ENCODE results near the gene XPC.
A peak's percentile ranks its signal among the peaks of the same experiment; 100 is the strongest.

XPC gene

DNA sequence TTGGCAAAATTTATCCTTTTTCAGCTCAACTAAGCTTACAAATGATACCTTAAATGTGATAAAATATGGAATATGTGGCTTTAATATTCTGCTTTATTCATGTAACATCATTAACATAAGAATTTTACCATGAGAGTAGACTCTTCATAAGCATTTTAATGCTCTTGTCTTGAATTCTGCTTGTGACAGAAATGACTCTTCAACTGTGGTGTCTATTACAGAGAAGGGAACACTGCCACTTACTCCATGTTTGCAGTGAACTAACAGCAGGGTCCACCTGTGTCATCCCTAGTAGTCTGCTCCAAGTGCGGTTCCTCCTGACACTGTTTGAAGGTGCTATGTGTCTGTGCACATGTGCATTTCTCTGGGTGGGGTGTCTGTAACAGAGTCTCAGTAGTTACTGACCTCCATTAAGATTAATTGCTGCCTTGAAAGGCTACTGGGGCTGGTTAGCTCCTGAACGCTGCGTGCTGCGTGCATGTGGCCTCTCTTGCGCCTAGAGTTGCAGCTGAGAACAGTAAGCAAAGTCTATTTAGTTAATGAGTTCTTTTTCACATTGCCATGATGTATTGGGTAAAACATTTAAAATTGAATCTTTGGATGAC lies 8.6 kb upstream of the XPC start:
- TF ChIP-seq, protein P1, sequence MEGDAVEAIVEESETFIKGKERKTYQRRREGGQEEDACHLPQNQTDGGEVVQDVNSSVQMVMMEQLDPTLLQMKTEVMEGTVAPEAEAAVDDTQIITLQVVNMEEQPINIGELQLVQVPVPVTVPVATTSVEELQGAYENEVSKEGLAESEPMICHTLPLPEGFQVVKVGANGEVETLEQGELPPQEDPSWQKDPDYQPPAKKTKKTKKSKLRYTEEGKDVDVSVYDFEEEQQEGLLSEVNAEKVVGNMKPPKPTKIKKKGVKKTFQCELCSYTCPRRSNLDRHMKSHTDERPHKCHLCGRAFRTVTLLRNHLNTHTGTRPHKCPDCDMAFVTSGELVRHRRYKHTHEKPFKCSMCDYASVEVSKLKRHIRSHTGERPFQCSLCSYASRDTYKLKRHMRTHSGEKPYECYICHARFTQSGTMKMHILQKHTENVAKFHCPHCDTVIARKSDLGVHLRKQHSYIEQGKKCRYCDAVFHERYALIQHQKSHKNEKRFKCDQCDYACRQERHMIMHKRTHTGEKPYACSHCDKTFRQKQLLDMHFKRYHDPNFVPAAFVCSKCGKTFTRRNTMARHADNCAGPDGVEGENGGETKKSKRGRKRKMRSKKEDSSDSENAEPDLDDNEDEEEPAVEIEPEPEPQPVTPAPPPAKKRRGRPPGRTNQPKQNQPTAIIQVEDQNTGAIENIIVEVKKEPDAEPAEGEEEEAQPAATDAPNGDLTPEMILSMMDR (conservative IDR thresholded peaks at IDR 0.05; ENCODE audit: control insufficient read depth, insufficient read depth, low read depth, low read length), result no peak
- H3K4me3 ChIP-seq (ENCODE audit: control insufficient read depth, low read depth, low read length), result no peak overlapping the region
- no peak for DNase-seq (ENCODE audit: low read depth)

- DNase-seq (ENCODE audit: low read depth), result no peak
- no peak overlapping the region for H3K4me3 ChIP-seq (ENCODE audit: control insufficient read depth, low read depth, low read length)
- TF ChIP-seq, protein P1 (conservative IDR thresholded peaks at IDR 0.05; ENCODE audit: control insufficient read depth, insufficient read depth, low read depth, low read length), result no peak
Observed at GRCh38 chr3:14183015-14183577, 4.7 kb upstream of the XPC start.

DNA sequence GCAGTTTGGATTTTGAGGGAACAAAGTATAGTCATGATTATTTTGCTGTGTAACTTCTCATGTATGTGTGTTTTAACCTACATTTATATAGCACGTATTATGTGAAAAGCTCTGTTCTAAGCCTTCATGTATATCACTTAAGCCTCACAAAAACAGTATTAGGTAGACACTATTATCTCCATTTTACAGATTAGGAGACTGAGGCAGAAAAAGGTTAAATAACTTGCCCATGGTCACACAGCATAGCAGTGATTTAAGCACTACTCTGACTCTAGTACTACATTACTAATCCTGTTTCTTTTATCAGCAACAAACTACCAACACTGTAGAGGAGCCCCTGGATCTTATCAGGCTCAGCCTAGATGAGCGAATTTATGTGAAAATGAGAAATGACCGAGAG lies 2.9 kb upstream of the XPC start:
- H3K4me3 ChIP-seq (ENCODE audit: control insufficient read depth, low read depth, low read length), result no peak overlapping the region
- no peak for DNase-seq (ENCODE audit: low read depth)
- TF ChIP-seq, protein P1 (conservative IDR thresholded peaks at IDR 0.05; ENCODE audit: control insufficient read depth, insufficient read depth, low read depth, low read length), result no peak

GRCh38 chr3:14179795-14180194 lies 1.4 kb upstream of the XPC start:
- no peak overlapping the region for H3K4me3 ChIP-seq (ENCODE audit: control insufficient read depth, low read depth, low read length)
- TF ChIP-seq, protein P1 (conservative IDR thresholded peaks at IDR 0.05; ENCODE audit: control insufficient read depth, insufficient read depth, low read depth, low read length), result no peak
- DNase-seq (ENCODE audit: low read depth), result no peak

DNA sequence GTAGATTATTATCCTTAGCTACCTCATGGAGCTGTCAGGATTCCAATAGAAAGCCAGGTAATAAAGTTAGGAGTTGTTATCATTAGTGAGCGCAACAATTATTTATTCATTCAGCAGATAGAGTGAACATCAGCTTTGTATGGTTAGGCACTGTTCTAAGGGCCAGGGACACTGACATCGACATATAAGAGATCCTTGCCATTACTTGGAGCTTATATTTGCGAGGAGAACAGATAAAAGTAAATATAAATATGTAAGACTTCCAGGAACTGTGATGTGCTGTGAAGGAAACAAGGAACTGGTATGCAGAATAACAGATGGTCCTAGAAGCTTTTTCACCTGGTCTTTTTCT lies 689 bp upstream of the XPC start:
- TF ChIP-seq, protein P1 (conservative IDR thresholded peaks at IDR 0.05; ENCODE audit: control insufficient read depth, insufficient read depth, low read depth, low read length), result no peak

DNA sequence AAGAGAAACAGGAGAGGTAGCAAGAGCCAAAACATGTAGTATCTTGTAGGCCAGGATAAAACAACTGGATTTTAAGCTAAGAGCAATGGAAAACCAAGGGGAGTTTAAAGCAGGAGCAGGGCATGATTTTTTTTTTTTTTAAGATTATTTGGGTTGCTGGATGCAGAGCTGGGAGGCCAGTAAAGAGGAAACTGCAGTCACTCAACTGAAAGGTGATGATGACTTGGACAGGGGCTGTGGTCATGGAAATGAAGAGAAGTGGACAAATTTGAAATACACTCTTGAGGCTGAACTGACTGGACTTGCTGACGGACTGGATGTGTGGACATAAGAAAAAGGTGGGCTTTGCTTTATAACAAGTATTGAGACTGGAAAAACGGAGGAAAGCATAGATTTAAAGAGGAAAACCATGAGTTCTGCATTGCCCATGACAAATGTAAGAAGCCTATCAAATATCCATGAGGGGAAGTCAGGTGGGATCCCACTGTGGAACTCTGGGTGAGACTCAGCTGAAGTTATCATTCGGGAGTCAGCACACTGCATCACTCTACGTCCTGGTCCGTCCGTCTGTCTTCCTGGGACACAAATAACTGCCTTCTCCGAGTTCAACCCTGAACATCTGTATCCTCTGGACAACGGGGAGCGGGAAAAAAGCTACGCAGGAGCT lies 688 bp downstream of the XPC start:
- peak overlapping the region; percentile 89 for H3K4me3 ChIP-seq (ENCODE audit: control insufficient read depth, low read depth, low read length)
- TF ChIP-seq, protein P1 (conservative IDR thresholded peaks at IDR 0.05; ENCODE audit: control insufficient read depth, insufficient read depth, low read depth, low read length), result no peak
- DNase-seq (ENCODE audit: low read depth), result peak; percentile 42

More for the DNA sequence above, 689 bp upstream of the XPC start:
- no peak for DNase-seq (ENCODE audit: low read depth)
- peak overlapping the region; percentile 89 for H3K4me3 ChIP-seq (ENCODE audit: control insufficient read depth, low read depth, low read length)

Data from fibroblast of mammary gland (primary cell).